H9 (cell line): ENCODE measurements around the gene ADAM22. TPM values are rescaled to one million over a fixed set of nuclear protein-coding genes. Genes with fewer than 3 reads are reported as not detected.

ENCODE experiments used
- DNase-seq: peaks from one replicate; pipeline ENCODE4 v3.0.0-alpha.2; 2017
- H2AFZ ChIP-seq: one replicate; pipeline ENCODE4 v1.6.1; 2013; ENCODE audit warnings: mild to moderate bottlenecking, low read length, control low read depth, moderate library complexity
- H2AK5ac ChIP-seq: 2 replicates; pipeline ENCODE4 v1.6.1; 2013; ENCODE audit warnings: low read length, control low read depth, mixed read lengths; ENCODE audit not compliant: insufficient read length
- H2BK120ac ChIP-seq: one replicate; pipeline ENCODE4 v1.6.1; 2013; ENCODE audit warnings: low read depth, mild to moderate bottlenecking, low read length, control low read depth, inconsistent platforms; ENCODE audit not compliant: poor library complexity, severe bottlenecking
- H2BK12ac ChIP-seq: 2 replicates; pipeline ENCODE4 v1.6.1; 2013; ENCODE audit warnings: low read length, control low read depth, mixed read lengths, low read depth; ENCODE audit not compliant: insufficient read length
- H2BK15ac ChIP-seq: 2 replicates; pipeline ENCODE4 v1.6.1; 2013; ENCODE audit warnings: low read depth, low read length, control low read depth
- H2BK20ac ChIP-seq: one replicate; pipeline ENCODE4 v1.6.1; 2013; ENCODE audit warnings: low read depth, mild to moderate bottlenecking, low read length, control low read depth, inconsistent platforms; ENCODE audit not compliant: poor library complexity, severe bottlenecking
- H2BK5ac ChIP-seq: 2 replicates; pipeline ENCODE4 v1.6.1; 2013; ENCODE audit warnings: low read length, control low read depth, mixed read lengths; ENCODE audit not compliant: insufficient read length
- H3K14ac ChIP-seq: 2 replicates; pipeline ENCODE4 v1.6.1; 2013; ENCODE audit warnings: low read length, control low read depth; ENCODE audit not compliant: insufficient read depth
- H3K18ac ChIP-seq: 2 replicates; pipeline ENCODE4 v1.6.1; 2013; ENCODE audit warnings: low read depth, mild to moderate bottlenecking, mixed read lengths, low read length, control low read depth; ENCODE audit not compliant: insufficient read length
- H3K23ac ChIP-seq: 2 replicates; pipeline ENCODE4 v1.6.1; 2013; ENCODE audit warnings: low read length, control low read depth, mixed read lengths, low read depth; ENCODE audit not compliant: insufficient read length
- H3K23me2 ChIP-seq: 2 replicates; pipeline ENCODE4 v1.6.1; 2013; ENCODE audit warnings: low read depth, mild to moderate bottlenecking, mixed read lengths, low read length, control low read depth; ENCODE audit not compliant: insufficient read length, poor library complexity, severe bottlenecking
- H3K27ac ChIP-seq: 2 replicates; pipeline ENCODE4 v1.5.1; 2013; ENCODE audit warnings: low read length, control low read depth, mixed read lengths, low read depth; ENCODE audit not compliant: insufficient read length
- H3K27me3 ChIP-seq: 2 replicates; pipeline ENCODE4 v1.6.1; 2013; ENCODE audit warnings: low read length, control low read depth, inconsistent platforms; ENCODE audit not compliant: insufficient read depth
- H3K4ac ChIP-seq: 2 replicates; pipeline ENCODE4 v1.6.1; 2013; ENCODE audit warnings: low read depth, mild to moderate bottlenecking, control low read depth, inconsistent platforms, low read length, moderate library complexity
- H3K4me1 ChIP-seq: 2 replicates; pipeline ENCODE4 v1.6.1; 2013; ENCODE audit warnings: low read length, control low read depth, inconsistent platforms; ENCODE audit not compliant: insufficient read depth
- H3K4me2 ChIP-seq: 2 replicates; pipeline ENCODE4 v1.6.1; 2013; ENCODE audit warnings: low read length, control low read depth, mixed read lengths; ENCODE audit not compliant: insufficient read length, insufficient read depth
- H3K56ac ChIP-seq: 2 replicates; pipeline ENCODE4 v1.6.1; 2013; ENCODE audit warnings: low read depth, mild to moderate bottlenecking, mixed read lengths, low read length, control low read depth; ENCODE audit not compliant: insufficient read length
- H3K79me1 ChIP-seq: 2 replicates; pipeline ENCODE4 v1.6.1; 2013; ENCODE audit warnings: low read depth, mild to moderate bottlenecking, moderate library complexity, low read length, control low read depth, inconsistent platforms; ENCODE audit not compliant: insufficient read depth, poor library complexity, severe bottlenecking
- H3K79me2 ChIP-seq: 2 replicates; pipeline ENCODE4 v1.6.1; 2013; ENCODE audit warnings: low read length, control low read depth, inconsistent platforms; ENCODE audit not compliant: insufficient read depth
- H3K9ac ChIP-seq: 2 replicates; pipeline ENCODE4 v1.6.1; 2013; ENCODE audit warnings: low read length, control low read depth, mixed read lengths; ENCODE audit not compliant: insufficient read length; ENCODE audit errors: extremely low read depth
- H3K9me3 ChIP-seq: one replicate; pipeline ENCODE4 v1.6.1; 2013; ENCODE audit warnings: low read depth, low read length, inconsistent platforms; ENCODE audit not compliant: control insufficient read depth
- H3T11ph ChIP-seq: one replicate; pipeline ENCODE4 v1.6.1; 2013; ENCODE audit warnings: mild to moderate bottlenecking, low read length, control low read depth, inconsistent platforms
- H4K20me1 ChIP-seq: one replicate; pipeline ENCODE4 v1.6.1; 2013; ENCODE audit not compliant: control insufficient read depth, insufficient read length, insufficient read depth
- H4K5ac ChIP-seq: 2 replicates; pipeline ENCODE4 v1.6.1; 2013; ENCODE audit warnings: low read depth, mild to moderate bottlenecking, mixed read lengths, low read length, control low read depth; ENCODE audit not compliant: insufficient read length
- H4K8ac ChIP-seq: replicated peaks from 2 replicates; pipeline ENCODE4 v1.6.1; 2013; ENCODE audit warnings: low read length, control low read depth, mixed read lengths, low read depth; ENCODE audit not compliant: insufficient read length
- H4K91ac ChIP-seq: 2 replicates; pipeline ENCODE4 v1.6.1; 2013; ENCODE audit warnings: low read depth, mild to moderate bottlenecking, moderate library complexity, mixed read lengths, low read length, control low read depth; ENCODE audit not compliant: insufficient read length
- H3K27ac Mint-ChIP-seq, 3 experiments: 2 replicates in 2 of 3; 3 replicates in 1 of 3; pipeline ENCODE4 v1.8.0; 2020 to 2021; ENCODE audit warnings: mixed read lengths in 3 of 3, mild to moderate bottlenecking in 1 of 3, moderate library complexity in 1 of 3
- H3K27me3 Mint-ChIP-seq: 2 replicates; pipeline ENCODE4 v1.8.0; 2021; ENCODE audit warnings: low read depth, mild to moderate bottlenecking, moderate library complexity, mixed read lengths
- H3K36me3 Mint-ChIP-seq, 3 experiments: 2 replicates in 2 of 3; 3 replicates in 1 of 3; pipeline ENCODE4 v1.8.0; 2020 to 2021; ENCODE audit warnings: low read depth in 3 of 3, mixed read lengths in 3 of 3; ENCODE audit not compliant: insufficient read depth in 1 of 3
- H3K4me1 Mint-ChIP-seq, 2 experiments: 2 replicates each; pipeline ENCODE4 v1.8.0; 2020; ENCODE audit warnings: mixed read lengths in 2 of 2
- H3K4me3 Mint-ChIP-seq, 2 experiments: 2 replicates in 1 of 2; 3 replicates in 1 of 2; pipeline ENCODE4 v1.8.0; 2020 to 2021; ENCODE audit warnings: mild to moderate bottlenecking in 2 of 2, mixed read lengths in 2 of 2, moderate library complexity in 1 of 2
- H3K9me3 Mint-ChIP-seq, 2 experiments: 2 replicates in 1 of 2; 3 replicates in 1 of 2; pipeline ENCODE4 v1.8.0; 2020; ENCODE audit warnings: mild to moderate bottlenecking in 2 of 2, mixed read lengths in 2 of 2, moderate library complexity in 1 of 2
- total RNA-seq: library from RNA; stranded (reverse); gene quantifications from 2 replicates; pipeline ENCODE4 v1.2.1, GENCODE V29; 2021
- TF ChIP-seq, protein P1 (sequence below): fragments of 200-600 bp; sonication (generic); conservative IDR thresholded peaks from 3 replicates; pipeline ENCODE4 v1.8.0; 2021; ENCODE audit warnings: antibody characterized with exemption, mild to moderate bottlenecking

The ADAM22 gene
- total RNA-seq, 1 experiment from 2014 or later: 8.7 TPM

DNA sequence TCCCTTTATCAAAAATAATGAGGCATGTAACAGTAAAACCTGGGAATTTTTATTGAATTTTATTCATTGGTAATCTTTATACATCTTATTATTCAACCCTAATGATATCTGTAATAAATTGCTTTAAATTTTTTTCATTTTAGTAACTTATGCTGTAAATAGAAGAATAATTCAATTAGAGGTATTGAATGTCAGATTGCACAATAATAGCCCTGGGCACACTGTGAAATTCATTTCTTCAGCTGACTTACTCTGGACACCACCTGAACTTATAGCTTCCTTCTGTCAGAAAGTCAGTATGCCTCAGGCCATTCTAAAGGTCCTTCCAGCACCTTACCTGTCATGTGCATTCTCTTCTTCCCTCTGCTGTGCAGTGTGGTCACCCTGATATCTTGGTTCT, 59.2 kb downstream of the ADAM22 start:
- H4K20me1 ChIP-seq: no peaks in the 10 kb centered on the region
- H3K27me3 ChIP-seq: no peaks in the 10 kb centered on the region
- no peak overlapping the region for H3K23ac ChIP-seq
- no peak overlapping the region for H2BK15ac ChIP-seq
- no peak overlapping the region for H3K56ac ChIP-seq
- H3K18ac ChIP-seq: no peak overlapping the region
- Mint-ChIP-seq H3K27me3 (no peaks in the 10 kb centered on the region), H3K9me3 (no peaks in the 10 kb centered on the region), H3K27ac (no peak overlapping the region), H3K36me3 (peaks cover 0 to 3% (median 0%) of the 10 kb centered on the region in 3 experiments; a peak in 2 of 7 replicates), H3K4me3 (no peak overlapping the region), H3K4me1 (peaks cover 2 to 6% of the 10 kb centered on the region in 2 experiments)
- H3K27ac ChIP-seq: no peak overlapping the region
- H3T11ph ChIP-seq: no peak overlapping the region
- H2BK20ac ChIP-seq: no peak overlapping the region
- H3K4ac ChIP-seq: no peak overlapping the region
- H2BK12ac ChIP-seq: no peak overlapping the region
- H3K79me2 ChIP-seq: no peaks in the 10 kb centered on the region
- H2BK120ac ChIP-seq: no peak overlapping the region
- H3K4me1 ChIP-seq: no peaks in the 10 kb centered on the region
- H3K4me2 ChIP-seq: no peak overlapping the region
- H2AK5ac ChIP-seq: no peak overlapping the region
- TF ChIP-seq, protein P1, sequence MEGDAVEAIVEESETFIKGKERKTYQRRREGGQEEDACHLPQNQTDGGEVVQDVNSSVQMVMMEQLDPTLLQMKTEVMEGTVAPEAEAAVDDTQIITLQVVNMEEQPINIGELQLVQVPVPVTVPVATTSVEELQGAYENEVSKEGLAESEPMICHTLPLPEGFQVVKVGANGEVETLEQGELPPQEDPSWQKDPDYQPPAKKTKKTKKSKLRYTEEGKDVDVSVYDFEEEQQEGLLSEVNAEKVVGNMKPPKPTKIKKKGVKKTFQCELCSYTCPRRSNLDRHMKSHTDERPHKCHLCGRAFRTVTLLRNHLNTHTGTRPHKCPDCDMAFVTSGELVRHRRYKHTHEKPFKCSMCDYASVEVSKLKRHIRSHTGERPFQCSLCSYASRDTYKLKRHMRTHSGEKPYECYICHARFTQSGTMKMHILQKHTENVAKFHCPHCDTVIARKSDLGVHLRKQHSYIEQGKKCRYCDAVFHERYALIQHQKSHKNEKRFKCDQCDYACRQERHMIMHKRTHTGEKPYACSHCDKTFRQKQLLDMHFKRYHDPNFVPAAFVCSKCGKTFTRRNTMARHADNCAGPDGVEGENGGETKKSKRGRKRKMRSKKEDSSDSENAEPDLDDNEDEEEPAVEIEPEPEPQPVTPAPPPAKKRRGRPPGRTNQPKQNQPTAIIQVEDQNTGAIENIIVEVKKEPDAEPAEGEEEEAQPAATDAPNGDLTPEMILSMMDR: no peak
- H3K23me2 ChIP-seq: no peaks in the 10 kb centered on the region
- no peak overlapping the region for H2BK5ac ChIP-seq
- no peaks in the 10 kb centered on the region for H3K79me1 ChIP-seq
- no peaks in the 10 kb centered on the region for H3K9me3 ChIP-seq
- no peak overlapping the region for H4K5ac ChIP-seq
- no peak overlapping the region for H3K9ac ChIP-seq
- H4K91ac ChIP-seq: no peak overlapping the region
- H4K8ac ChIP-seq: no peak overlapping the region
- DNase-seq: no peak
- no peak overlapping the region for H2AFZ ChIP-seq
- no peak overlapping the region for H3K14ac ChIP-seq
